HEK293 (cell line): Measurements from ENCODE around the gene VAT1.
A peak's percentile ranks its signal among the peaks of the same experiment; 100 is the strongest.

Source experiments
- CTCF ChIA-PET: fragments of 350-600 bp; formaldehyde crosslinking; extraction: SDS; loops from one replicate; lab custom pipeline; 2021; ENCODE audit warnings: antibody characterized with exemption; lab: Yijun Ruan, JAX
- POLR2A ChIA-PET: fragments of 300-600 bp; formaldehyde crosslinking; extraction: SDS; loops from one replicate; lab custom pipeline; 2020; ENCODE audit warnings: antibody characterized with exemption, inconsistent platforms; lab: Yijun Ruan, JAX
- H3K27ac ChIP-seq: fragments of 200-500 bp; sonication (Bioruptor generic); 2 replicates; pipeline ENCODE4 v1.5.1; 2014; ENCODE audit warnings: low read depth, low read length, control low read depth, inconsistent platforms; ENCODE audit errors: extremely low read depth
- H3K36me3 ChIP-seq, 2 experiments: fragments of 200-500 bp in 1 of 2; sonication (Bioruptor generic) in 1 of 2; 1 replicate in 1 of 2; 2 replicates in 1 of 2; pipeline ENCODE4 v1.5.1; 2014 to 2017; ENCODE audit warnings: inconsistent platforms in 2 of 2, low read length in 2 of 2; ENCODE audit not compliant: control insufficient read depth in 2 of 2, insufficient read depth in 1 of 2
- H3K4me1 ChIP-seq: fragments of 200-500 bp; sonication (Bioruptor generic); 2 replicates; pipeline ENCODE4 v1.5.1; 2014; ENCODE audit warnings: mild to moderate bottlenecking, low read length, inconsistent platforms; ENCODE audit not compliant: control insufficient read depth, insufficient read depth
- H3K4me3 ChIP-seq: 2 replicates; pipeline ENCODE4 v1.5.1; 2011; ENCODE audit warnings: low read depth, mild to moderate bottlenecking, control low read depth, low read length, moderate library complexity
- H3K9me3 ChIP-seq: fragments of 200-500 bp; sonication (Bioruptor generic); 2 replicates; pipeline ENCODE4 v1.5.1; 2014; ENCODE audit warnings: low read depth, low read length, inconsistent platforms; ENCODE audit not compliant: control insufficient read depth, insufficient read depth
- AEBP2 ChIP-seq: fragments of 450-650 bp; formaldehyde crosslinking; IDR thresholded peaks from 2 replicates; pipeline ENCODE4 v1.5.1; 2016; ENCODE audit warnings: missing biosample characterization, missing genetic modification characterization, borderline replicate concordance
- GLI4 ChIP-seq: fragments of 450-650 bp; formaldehyde crosslinking; IDR thresholded peaks from 2 replicates; pipeline ENCODE4 v1.5.1; 2016; ENCODE audit warnings: missing biosample characterization, missing genetic modification characterization
- GLIS1 ChIP-seq: fragments of 450-650 bp; formaldehyde crosslinking; IDR thresholded peaks from 2 replicates; pipeline ENCODE4 v1.5.1; 2016; ENCODE audit warnings: missing biosample characterization, missing genetic modification characterization
- MYNN ChIP-seq: fragments of 450-650 bp; formaldehyde crosslinking; IDR thresholded peaks from 2 replicates; pipeline ENCODE4 v1.5.1; 2016; ENCODE audit warnings: missing biosample characterization, missing genetic modification characterization, borderline replicate concordance
- REST ChIP-seq: fragments of 450-650 bp; formaldehyde crosslinking; IDR thresholded peaks from 2 replicates; pipeline ENCODE4 v1.5.1; 2016; ENCODE audit warnings: missing biosample characterization, missing genetic modification characterization
- ZBTB48 ChIP-seq: fragments of 450-650 bp; formaldehyde crosslinking; IDR thresholded peaks from 2 replicates; pipeline ENCODE4 v1.5.1; 2016; ENCODE audit warnings: missing biosample characterization, missing genetic modification characterization
- ZNF24 ChIP-seq: fragments of 450-650 bp; formaldehyde crosslinking; IDR thresholded peaks from 2 replicates; pipeline ENCODE4 v1.5.1; 2016; ENCODE audit warnings: missing biosample characterization, missing genetic modification characterization
- ZNF280D ChIP-seq: fragments of 450-650 bp; formaldehyde crosslinking; IDR thresholded peaks from 2 replicates; pipeline ENCODE4 v1.5.1; 2016; ENCODE audit warnings: missing biosample characterization, missing genetic modification characterization
- ZNF341 ChIP-seq: fragments of 450-650 bp; formaldehyde crosslinking; IDR thresholded peaks from 2 replicates; pipeline ENCODE4; 2016; ENCODE audit warnings: low read depth, missing biosample characterization, missing genetic modification characterization
- ZNF449 ChIP-seq: fragments of 450-650 bp; formaldehyde crosslinking; IDR thresholded peaks from 2 replicates; pipeline ENCODE4 v1.5.1; 2017; ENCODE audit warnings: missing biosample characterization, mild to moderate bottlenecking, missing genetic modification characterization, moderate library complexity
- ZNF529 ChIP-seq: fragments of 450-650 bp; formaldehyde crosslinking; IDR thresholded peaks from 2 replicates; pipeline ENCODE4 v1.5.1; 2017; ENCODE audit warnings: missing genetic modification characterization, missing biosample characterization; ENCODE audit not compliant: insufficient replicate concordance
- ZNF560 ChIP-seq: fragments of 450-650 bp; formaldehyde crosslinking; IDR thresholded peaks from 2 replicates; pipeline ENCODE4 v1.5.1; 2017; ENCODE audit warnings: missing biosample characterization, missing genetic modification characterization, borderline replicate concordance
- ZNF629 ChIP-seq: fragments of 450-650 bp; formaldehyde crosslinking; IDR thresholded peaks from 2 replicates; pipeline ENCODE4 v1.5.1; 2017; ENCODE audit warnings: missing biosample characterization, missing genetic modification characterization
- ZNF76 ChIP-seq: fragments of 450-650 bp; formaldehyde crosslinking; IDR thresholded peaks from 2 replicates; pipeline ENCODE4; 2016; ENCODE audit warnings: low read depth, missing biosample characterization, missing genetic modification characterization, borderline replicate concordance

The VAT1 gene

GRCh38 chr17:43018932-43019331 is 3.3 kb downstream of the VAT1 start (continued):
- TF ChIP-seq AEBP2 (no peak), ZNF560 (tag by site-specific recombination) (no peak), REST (tag by site-specific recombination) (no peak), GLIS1 (no peak)

GRCh38 chr17:43018008-43018853 is 4.0 kb downstream of the VAT1 start:
- no peaks in the 10 kb centered on the region for H3K9me3 ChIP-seq
- H3K27ac ChIP-seq = no peak overlapping the region
- H3K36me3 ChIP-seq = peaks cover 0 to 49% of the 10 kb centered on the region in 2 experiments; a peak in 2 of 3 replicates
- peaks cover 12% of the 10 kb centered on the region for H3K4me1 ChIP-seq
- ChIA-PET CTCF (interaction anchor here (1.0 to 1.1 kb wide), 2 partner anchors 20 to 465 kb away, joined by 3 to 4 read pairs; partner anchors contain the start of genes DHX8 and RPL27), POLR2A (interaction anchor here (1.6 kb wide), 1 partner anchor 20 kb away, joined by 7 read pairs; the partner anchor contains the start of gene RPL27)
- no peak overlapping the region for H3K4me3 ChIP-seq
- TF ChIP-seq ZNF280D (tag by site-specific recombination) = no peak
- TF ChIP-seq ZNF341 (tag by site-specific recombination) = peak; percentile 72
- no peak for TF ChIP-seq ZNF529 (tag by site-specific recombination)
- TF ChIP-seq ZNF76 (tag by site-specific recombination) = peak; percentile 33; the same call in 1 of the 2 replicates
- no peak for TF ChIP-seq GLI4 (tag by site-specific recombination)
- TF ChIP-seq ZNF24 (tag by site-specific recombination) = 0 out of 2 replicates have a peak, but pooled peaks have one; percentile 45
- no peak for TF ChIP-seq ZNF629 (tag by site-specific recombination)
- peak; percentile 81 for TF ChIP-seq ZBTB48 (tag by site-specific recombination)
- TF ChIP-seq ZNF449 = no peak
- peak; percentile 44; the same call in 1 of the 2 replicates for TF ChIP-seq MYNN (tag by site-specific recombination)
